HG03103 (cell line): Measurements from ENCODE around the gene TMCO4.
"Not testable (repeated sequence)": the region's sequence is repeated elsewhere in the genome, so short reads cannot be mapped to it uniquely, and the experiment has no call there.

Experiments used
- ATAC-seq: cut with Tn5 transposase; IDR thresholded peaks from one replicate; pipeline ENCODE4 v1.9.1; 2021; ENCODE audit warnings: low read depth; ENCODE audit not compliant: unreplicated experiment

TMCO4 gene

GRCh38 chr1:19644681-19645410 is 154.9 kb downstream of the TMCO4 start:
- no peak for ATAC-seq

DNA sequence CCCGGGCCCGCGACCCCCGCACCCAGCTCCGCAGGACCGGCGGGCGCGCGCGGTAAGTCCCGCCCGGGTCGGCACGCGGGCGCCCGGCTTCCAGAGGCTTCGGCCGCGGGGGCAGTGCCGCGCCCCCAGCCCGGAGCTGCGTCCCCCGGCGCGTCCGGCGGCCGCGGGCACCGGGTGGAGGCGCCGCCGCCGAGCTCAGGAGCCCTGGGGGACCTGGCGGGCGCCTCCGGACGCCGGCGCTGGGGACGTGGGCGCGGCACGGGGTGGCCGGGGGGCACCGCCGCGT is 155.4 kb downstream of the TMCO4 start:
- no peak for ATAC-seq

DNA sequence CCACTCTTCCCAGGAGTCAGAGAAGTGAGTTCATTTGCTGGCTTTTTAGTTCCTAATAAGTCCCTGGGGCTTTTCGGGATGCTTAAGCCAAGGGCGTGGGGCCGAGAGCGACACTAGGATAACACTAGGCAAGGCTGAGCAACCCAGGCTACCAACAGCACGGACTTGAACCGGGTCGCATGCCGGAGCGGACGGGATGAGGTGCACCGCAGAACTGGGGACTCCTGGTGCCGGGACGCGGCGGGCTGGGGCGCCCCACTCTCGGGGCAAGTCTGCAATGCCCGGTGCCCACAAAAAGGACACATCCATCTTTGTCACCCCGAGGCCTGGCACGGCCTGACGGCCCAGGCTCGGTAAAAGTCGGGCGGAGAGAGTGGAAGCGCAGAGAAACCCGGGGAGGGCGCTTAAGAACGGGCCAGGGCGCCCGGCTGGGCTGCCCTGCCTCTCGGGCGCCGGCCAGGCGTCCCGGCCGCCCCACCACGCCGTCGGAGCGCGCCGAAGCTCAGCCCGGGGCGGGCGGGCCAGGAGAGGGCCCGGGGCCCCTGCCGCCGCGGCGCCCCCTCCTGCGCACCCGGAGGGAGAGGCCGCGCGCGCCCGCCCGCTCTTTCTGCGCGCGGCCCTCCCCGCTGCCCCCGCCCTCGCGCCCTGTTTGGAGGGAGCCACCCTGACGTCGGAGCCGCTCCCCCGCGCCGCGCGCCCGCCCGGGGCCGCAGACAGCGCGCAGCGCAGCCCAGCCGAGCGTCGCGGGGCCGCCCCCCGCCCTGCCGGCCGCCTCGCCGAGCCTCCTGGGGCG is 155.9 kb downstream of the TMCO4 start, which contains the start of gene NBL1:
Gene NBL1, plus strand, starts transcription at position 710 of the 793 bp plus-strand sequence. CDS start 10,720 bp downstream, outside the sequence.
- ATAC-seq, result no peak

DNA sequence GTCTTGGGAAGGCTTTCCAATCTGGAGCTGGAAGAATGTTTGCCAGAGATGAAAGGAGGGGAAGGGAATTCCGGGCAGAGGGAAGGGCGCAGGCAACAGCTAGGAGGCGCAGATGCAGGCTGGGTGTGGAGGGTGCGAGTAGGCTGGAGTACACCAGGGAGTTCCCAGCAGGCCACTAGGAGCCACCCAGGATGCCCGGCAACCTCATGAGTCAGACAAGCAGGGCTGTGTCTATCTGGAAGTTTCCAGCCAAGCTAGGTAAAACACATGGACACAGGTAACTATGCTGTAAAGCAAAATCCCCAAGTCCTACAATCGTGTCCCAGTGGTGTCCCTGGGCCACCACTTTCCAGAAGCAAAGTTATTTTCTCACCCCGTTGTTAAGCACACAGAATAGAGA is 156.6 kb downstream of the TMCO4 start:
- ATAC-seq, result no peak

GRCh38 chr1:19640363-19641316 is 159.1 kb downstream of the TMCO4 start:
- no peak for ATAC-seq

DNA sequence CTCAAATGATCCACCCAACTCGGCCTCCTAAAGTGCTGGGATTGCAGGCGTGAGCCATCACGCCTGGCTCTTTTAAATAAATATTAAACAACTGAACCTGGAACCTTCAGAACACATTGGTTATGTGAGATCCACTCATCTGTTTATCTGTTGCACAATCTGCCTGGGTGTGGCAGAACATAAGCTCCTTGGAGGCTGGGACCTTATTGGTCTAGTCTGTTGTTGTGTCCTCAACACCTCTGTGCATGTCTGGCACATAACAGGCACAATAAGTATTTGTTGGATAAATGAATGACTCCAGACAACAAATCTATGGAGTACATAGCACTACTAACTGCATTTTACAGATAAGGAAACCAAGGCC is 159.7 kb downstream of the TMCO4 start:
- no peak for ATAC-seq

GRCh38 chr1:19639228-19639627 is 160.5 kb downstream of the TMCO4 start:
- ATAC-seq, result not testable (repeated sequence)

DNA sequence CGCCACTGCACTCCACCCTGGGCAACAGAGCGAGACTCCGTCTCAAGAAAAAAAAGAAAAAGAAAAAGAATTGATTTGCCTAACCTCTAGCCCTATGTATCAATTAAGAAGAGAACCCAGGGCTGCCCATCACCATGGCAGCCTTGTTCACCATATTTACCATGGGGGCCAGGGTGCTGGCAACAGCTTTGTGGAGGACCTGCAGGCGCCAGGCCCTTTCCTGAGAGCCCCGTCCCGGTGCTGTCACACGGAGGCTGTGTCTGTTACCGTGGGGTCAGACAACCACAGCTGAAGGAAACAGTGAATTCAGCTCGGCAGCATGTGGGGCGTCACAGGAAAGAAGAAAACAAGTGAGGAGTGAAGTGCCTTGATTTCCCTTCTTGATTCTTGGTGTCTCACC is 162.1 kb downstream of the TMCO4 start:
- ATAC-seq, result no peak

- not testable (repeated sequence) for ATAC-seq
These were observed 163.0 kb downstream of the TMCO4 start for GRCh38 chr1:19636749-19637148.

DNA sequence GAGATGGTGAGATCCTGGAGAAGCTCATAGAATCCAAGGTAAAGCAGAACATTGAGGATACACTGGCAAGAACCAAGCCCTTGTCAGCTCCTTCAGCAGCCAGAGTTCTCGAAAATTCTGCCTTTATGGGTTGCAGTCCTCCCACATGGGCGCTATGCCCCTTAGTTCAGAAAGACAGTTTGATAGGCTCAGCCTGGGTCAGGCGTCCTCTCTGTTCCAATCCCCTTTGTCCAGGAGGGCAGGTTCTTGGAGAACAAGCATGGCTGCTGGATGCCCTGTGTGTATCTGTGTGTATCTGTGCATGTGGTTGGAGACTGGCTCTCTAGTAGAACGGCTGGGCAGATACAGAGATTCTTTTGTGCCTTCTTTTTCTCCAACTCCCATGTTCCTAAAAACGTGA is 163.7 kb downstream of the TMCO4 start:
- ATAC-seq, result no peak

DNA sequence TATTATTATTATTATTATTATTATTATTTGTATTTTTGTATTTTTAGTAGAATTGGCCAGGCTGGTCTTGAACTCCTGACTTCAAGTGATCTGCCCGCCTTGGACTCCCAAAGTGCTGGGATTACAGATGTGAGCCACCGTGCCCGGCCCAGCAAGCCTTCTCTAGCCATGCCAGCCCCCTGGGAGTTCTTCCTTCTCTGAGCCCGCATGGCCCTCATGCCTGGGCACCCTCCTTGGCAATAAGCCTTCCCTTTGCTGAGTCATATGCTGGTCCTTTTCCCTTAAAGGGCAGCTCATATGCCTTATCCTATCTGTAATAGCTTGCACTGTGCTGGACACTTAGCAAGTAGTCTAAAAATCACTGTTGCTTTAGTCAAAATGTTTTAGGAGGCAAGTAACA is 164.1 kb downstream of the TMCO4 start:
- ATAC-seq, result no peak

DNA sequence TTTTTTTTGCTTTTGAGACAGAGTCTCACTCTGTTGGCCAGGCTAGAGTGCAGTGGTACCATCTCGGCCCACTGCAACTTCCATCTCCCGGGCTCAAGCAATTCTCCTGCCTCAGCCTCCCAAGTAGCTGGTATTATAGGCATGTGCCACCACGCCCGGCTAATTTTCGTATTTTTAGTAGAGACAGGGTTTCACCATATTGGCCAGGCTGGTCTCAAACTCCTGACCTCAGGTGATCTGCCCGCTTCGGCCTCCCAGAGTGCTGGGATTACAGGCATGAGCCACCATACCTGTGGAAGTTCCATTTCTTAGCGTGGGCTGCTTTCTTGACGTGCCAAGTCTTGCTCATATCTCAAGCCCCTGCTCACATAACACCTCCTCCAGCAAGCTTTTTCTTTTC is 164.7 kb downstream of the TMCO4 start:
- not testable (repeated sequence) for ATAC-seq

- ATAC-seq, result no peak
These were observed 166.6 kb downstream of the TMCO4 start for GRCh38 chr1:19633106-19633505.
